GM19372 (cell line): ENCODE results near the gene MYH14.

Experiments used
- ATAC-seq: cut with Tn5 transposase; IDR thresholded peaks from one replicate; pipeline ENCODE4 v1.9.1; 2021; ENCODE audit warnings: mild to moderate bottlenecking, low read depth, moderate library complexity; ENCODE audit not compliant: unreplicated experiment

MYH14 gene

GRCh38 chr19:50313812-50314536 is 110.6 kb downstream of the MYH14 start:
- no peak for ATAC-seq

DNA sequence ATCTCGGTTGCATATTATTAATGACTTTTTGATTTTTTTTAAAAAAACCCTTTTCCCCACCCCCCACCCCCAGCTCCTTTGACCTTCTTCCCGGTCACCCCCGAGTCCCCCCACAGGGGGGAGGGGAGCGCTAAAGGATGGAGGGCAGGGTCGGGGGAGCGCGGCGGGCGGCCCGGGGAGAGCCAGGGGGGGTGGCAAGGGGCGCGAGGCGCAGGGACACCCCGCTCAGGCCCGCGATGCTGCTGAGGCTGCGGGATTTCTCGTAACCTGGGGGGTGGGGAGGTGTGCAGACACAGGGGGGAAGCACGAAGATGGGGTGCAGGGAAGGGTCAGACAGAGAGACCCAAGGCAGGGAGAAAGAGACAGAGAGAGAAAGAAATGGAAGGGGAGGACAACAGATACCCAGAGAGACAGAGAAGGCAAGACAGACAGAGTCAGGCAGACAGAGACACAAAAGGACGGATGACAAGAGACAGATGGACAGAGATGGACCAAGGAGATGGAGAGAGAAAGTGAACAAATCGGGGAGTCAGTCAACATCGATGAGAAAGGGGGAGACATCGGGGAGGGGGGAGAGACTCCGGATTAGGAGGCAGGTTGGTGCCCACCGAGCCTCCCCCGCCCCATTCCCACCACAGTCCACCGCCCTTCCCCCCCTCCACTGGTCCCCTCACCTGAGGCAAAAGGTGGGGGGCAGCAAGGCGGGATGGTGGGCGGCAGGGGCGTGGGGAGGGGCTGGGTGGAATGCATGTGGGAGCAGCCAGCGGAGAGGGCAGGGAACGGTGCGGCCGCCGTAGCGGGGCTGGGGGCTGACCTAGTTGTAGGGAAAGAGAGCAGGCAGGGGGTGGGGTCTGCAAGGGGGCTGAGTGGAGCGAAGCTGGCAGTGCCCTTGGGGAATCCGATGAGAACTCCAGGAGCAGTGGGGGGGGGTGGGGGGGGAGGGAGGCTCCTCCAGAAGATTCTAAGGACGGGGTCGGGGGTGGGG is 111.6 kb downstream of the MYH14 start:
- ATAC-seq, result no peak

DNA sequence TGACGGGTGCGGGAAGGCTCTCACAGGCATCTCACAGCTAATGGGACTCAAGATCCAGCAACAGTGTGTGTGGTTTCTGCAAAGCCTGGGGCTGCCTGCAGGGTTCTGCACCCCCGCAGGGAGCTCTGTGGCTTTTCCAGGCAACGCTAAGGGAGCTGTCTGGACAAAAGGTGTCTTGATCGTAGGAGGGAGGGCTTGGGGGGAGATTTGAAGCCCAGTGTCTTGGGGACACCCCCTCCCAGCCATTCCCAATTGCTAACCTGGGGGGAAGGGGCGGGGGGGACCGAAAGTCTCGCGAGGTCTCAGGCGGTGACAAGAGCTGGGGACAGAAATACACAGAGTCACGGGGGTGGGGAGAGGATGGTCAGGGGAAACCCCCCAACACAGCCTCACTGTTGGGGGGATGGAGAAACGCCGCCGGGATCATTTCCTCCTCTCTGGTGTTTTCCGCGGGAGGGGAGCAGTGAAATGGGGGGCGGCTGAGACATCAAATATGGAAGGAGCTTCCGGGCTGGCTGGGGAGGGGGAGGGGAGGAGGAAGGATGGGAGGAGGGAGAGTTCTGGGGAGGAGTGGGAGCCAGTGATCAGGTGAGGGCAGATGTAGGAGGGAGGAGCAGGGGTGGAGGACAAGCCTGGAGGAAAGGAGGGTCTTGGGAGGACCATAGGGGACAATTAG is 112.5 kb downstream of the MYH14 start:
- ATAC-seq, result no peak

DNA sequence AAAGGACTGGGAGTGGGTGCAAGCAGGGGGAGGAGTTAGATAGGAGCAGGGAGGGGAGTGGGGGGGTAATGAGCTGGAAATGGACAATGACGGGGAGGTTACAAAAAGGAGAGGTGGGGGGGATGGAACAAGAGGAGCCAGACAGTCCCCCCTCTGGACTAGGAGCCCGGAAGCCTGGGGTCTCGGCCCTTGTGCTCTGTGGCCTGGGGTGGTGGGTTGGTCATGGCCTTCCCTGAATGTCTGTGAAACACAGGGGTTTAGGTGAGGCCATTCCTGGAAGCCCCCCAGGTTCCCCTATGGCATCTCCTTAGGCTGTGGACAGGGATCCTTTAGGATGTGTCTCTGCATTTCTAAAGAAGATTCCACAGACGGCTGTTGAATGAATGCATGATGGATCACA is 113.7 kb downstream of the MYH14 start:
- no peak for ATAC-seq

- ATAC-seq, result no peak
Measured at GRCh38 chr19:50318438-50318837, 115.0 kb downstream of the MYH14 start.

DNA sequence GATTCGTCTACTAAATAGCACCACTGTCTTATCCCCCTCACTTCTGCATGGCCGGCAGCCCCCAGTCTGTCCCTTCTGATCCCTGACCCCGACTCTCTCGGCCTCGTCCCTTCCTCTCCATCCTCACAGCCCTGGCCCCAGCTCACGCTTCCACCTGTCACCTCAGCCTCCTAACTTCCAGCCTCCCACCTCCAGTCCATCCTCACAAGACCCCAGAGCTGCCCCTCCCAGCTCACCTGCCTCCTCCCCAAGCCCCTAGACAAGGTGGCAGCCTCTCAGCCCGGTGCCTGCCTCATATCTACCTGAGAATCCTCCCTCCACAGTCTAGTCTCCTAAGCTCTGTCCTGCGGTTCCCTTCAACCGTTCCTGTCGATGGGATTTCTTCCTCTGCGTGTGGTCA is 115.7 kb downstream of the MYH14 start:
- ATAC-seq, result no peak

- ATAC-seq, result no peak
Measured at GRCh38 chr19:50320051-50320450, 116.6 kb downstream of the MYH14 start.

- no peak for ATAC-seq
Measured at GRCh38 chr19:50320596-50320995, 117.2 kb downstream of the MYH14 start.

DNA sequence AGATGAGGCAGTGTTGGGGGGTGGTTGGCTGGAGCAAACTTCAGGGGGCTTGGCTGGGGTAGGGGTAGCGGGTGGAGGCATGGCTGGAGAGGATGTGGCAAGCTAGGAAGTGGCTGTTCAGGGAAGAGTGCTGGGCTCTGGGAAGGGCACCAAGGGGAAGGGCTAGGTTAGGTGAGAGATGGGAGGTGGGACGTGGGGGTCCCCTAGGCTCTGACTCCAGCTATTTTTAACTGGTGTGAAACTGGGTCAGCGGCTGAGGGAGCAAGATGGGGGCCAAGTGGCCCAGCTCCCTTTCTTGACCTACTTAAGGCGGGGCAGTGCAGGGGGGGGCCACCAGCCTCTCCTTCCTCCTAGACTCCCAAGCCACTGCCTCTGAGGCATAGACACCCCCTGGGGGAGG is 118.4 kb downstream of the MYH14 start:
- no peak for ATAC-seq

DNA sequence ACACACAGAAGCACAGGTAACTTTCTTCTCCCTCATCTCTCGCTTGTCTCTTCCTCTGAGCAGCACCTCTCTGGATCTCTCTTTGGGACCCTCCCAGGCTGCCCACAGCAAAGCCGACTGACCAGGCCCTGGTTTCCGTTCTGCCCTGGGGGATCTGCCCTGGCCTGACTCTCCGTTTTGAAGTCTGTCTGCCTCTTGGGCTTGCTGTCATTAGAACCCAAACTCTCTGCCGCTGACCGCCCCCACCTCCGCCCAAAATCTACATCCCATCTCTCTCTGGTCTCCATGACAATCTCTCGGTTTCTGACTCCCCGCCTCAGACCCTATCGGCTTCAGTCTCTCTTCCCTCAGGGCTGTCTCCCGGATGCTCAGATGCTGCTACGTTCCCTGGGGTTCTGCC is 118.8 kb downstream of the MYH14 start:
- ATAC-seq, result no peak

- no peak for ATAC-seq
Measured at GRCh38 chr19:50322931-50323781, 119.7 kb downstream of the MYH14 start.

DNA sequence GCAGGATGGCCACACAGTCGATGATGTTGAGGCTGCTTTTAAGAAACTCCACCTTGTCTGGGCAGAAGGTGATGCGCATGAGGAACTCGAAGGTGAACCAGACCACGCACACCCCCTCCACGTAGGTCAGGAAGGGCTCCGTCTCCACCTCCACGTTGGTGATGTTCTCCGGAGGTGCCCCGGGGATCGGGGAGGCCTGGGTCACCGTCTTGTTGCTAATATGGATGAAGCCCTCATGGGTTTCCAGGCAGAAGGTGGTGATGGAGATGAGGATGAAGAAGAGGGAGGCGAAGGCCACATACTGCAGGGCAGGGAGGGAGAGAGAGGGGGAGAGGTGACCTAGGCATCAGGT is 120.3 kb downstream of the MYH14 start:
- ATAC-seq, result no peak

GRCh38 chr19:50324331-50324730 is 120.9 kb downstream of the MYH14 start:
- no peak for ATAC-seq

GRCh38 chr19:50325310-50326100 is 122.1 kb downstream of the MYH14 start:
- ATAC-seq, result no peak

DNA sequence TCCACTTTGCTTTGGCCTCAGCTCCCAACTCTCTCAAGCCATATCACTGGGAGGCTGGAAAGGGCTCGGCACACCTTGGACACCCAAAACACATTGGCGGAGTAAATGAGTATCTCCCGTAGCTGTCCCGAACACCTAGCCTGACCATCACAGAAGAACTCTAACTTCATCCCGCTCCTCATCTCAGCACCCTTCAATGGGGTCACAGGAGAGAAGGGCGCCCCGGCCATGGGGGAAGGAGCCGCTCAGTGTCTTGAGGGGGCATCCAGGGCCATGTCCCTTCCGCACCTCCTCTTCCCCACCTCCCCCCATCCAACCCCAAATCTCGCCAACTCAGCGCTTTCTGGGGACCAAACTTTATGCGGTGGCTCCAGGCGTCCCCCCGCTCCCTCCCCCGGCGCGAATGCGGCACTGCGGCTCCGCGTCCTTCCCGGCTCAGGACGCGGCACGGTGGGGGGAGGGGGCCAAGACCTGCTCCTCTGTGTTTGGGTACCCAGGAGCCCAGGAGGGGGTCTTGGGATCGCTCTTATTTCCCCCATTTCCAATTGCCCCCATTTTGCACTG is 122.8 kb downstream of the MYH14 start:
- no peak for ATAC-seq

DNA sequence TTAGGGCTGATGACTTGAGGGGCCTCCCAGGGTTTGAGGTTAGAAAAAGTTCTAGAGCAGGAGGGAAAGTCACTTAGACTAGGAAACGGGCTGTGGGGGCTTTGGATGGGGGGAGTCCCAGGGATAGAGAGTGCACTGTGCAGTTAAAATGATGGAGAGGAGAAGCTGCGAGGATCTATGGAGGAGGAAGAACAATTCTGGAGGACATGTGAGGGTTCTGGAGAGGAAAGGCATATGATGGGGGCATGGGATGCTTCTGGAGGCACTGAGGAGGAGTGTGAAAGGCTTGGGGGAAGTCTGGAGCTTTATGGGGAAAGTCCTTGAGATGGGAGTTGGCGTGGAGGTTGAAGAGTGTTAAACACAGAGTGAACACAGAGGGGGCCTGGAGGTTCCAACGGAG is 123.6 kb downstream of the MYH14 start:
- no peak for ATAC-seq

GRCh38 chr19:50327461-50328223 is 124.2 kb downstream of the MYH14 start:
- no peak for ATAC-seq

DNA sequence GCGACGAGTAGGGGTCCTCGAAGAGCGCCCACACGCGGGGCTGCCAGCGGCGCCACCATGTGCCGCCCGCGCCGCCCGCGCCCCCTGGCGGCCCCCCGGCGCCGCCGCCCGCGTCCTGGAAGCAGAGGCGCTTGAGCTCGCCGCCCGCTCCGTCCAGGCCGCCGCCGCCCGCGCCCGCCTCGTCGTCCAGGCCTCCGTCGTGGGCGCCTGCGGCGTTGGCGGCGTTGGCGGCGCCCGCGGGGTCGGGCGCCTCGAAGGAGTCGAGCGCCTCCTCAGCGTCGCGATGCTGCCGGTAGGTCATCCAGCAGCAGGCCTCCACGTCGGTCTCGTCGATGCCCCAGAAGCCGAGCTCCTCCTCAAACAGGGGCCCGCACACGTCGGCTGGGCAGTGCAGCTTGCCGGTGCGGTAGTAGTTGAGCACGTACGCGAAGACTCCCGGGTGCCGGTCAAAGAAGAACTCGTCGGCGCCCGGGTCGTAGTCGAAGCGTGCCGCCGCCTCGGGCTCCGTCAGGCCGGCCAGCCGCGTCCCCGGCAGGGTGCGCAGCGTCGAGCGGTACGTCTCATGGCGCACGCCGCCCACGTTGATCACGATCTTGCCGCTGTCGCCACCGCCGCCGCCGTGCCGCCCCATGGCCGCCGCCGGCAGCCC is 124.9 kb downstream of the MYH14 start:
- ATAC-seq, result peak; percentile 0
